Upper lobe of left lung (tissue), 4 donors: Measurements from ENCODE around the gene COG6.

Experiments used
- CTCF ChIP-seq, 6 experiments: fragments of 450-650 bp in 4 of 6; fragments of 200-600 bp in 2 of 6; sonication (generic) in 2 of 6; IDR thresholded peaks; one replicate each; pipeline ENCODE4 v1.5.1; 2016 to 2019; ENCODE audit warnings: antibody characterized with exemption in 6 of 6
- POLR2A ChIP-seq, 4 donors: fragments of 450-650 bp; IDR thresholded peaks; one replicate each; pipeline ENCODE4 v1.5.1; 2016 to 2017; ENCODE audit warnings: antibody characterized with exemption in 4 of 4, mild to moderate bottlenecking in 2 of 4
- POLR2AphosphoS5 ChIP-seq, 2 donors: sonication (generic); formaldehyde crosslinking; IDR thresholded peaks; one replicate each; pipeline ENCODE4 v1.5.1; 2017; ENCODE audit warnings: antibody characterized with exemption in 2 of 2

- no peak for TF ChIP-seq CTCF (IDR thresholded peaks at IDR 0.05)
- TF ChIP-seq POLR2A (IDR thresholded peaks at IDR 0.05) = no peak
- no peak for TF ChIP-seq POLR2AphosphoS5 (IDR thresholded peaks at IDR 0.05)
Observed at GRCh38 chr13:39632994-39633393, 22.5 kb upstream of the COG6 start.
